Mesenchymal stem cell (in vitro differentiated cells and primary cell): Measurements from ENCODE around the gene CKAP4.
"Not testable (repeated sequence)": the region's sequence is repeated elsewhere in the genome, so short reads cannot be mapped to it uniquely, and the experiment has no call there.

Experiments used
- DNase-seq: peaks from one replicate; pipeline ENCODE4 v3.0.0-alpha.2; 2013
- H2AFZ ChIP-seq: one replicate; pipeline ENCODE4 v1.6.1; 2013; ENCODE audit warnings: low read depth, mild to moderate bottlenecking, control low read depth, inconsistent platforms, low read length, moderate library complexity
- H2AK5ac ChIP-seq: 2 replicates; pipeline ENCODE4 v1.6.1; 2013; ENCODE audit warnings: low read length, moderate library complexity, mild to moderate bottlenecking, inconsistent platforms; ENCODE audit not compliant: severe bottlenecking
- H2BK120ac ChIP-seq: one replicate; pipeline ENCODE4 v1.6.1; 2013; ENCODE audit warnings: low read depth, mild to moderate bottlenecking, inconsistent platforms, low read length, moderate library complexity
- H2BK12ac ChIP-seq, 2 experiments: one replicate each; pipeline ENCODE4 v1.6.1; 2013; ENCODE audit warnings: inconsistent platforms in 2 of 2, low read length in 2 of 2, mild to moderate bottlenecking in 2 of 2, moderate library complexity in 2 of 2, control low read depth in 1 of 2
- H2BK15ac ChIP-seq: one replicate; pipeline ENCODE4 v1.6.1; 2013; ENCODE audit warnings: mild to moderate bottlenecking, low read depth, inconsistent platforms; ENCODE audit not compliant: poor library complexity, severe bottlenecking
- H2BK5ac ChIP-seq: 2 replicates; pipeline ENCODE4 v1.6.1; 2013; ENCODE audit warnings: low read depth, mild to moderate bottlenecking, low read length, control low read depth, inconsistent platforms; ENCODE audit not compliant: poor library complexity, severe bottlenecking
- H3K14ac ChIP-seq, 2 experiments: one replicate each; pipeline ENCODE4 v1.6.1; 2013; ENCODE audit warnings: inconsistent platforms in 2 of 2, low read length in 2 of 2, control low read depth in 1 of 2, mild to moderate bottlenecking in 1 of 2, moderate library complexity in 1 of 2
- H3K18ac ChIP-seq, 2 experiments: one replicate each; pipeline ENCODE4 v1.6.1; 2013; ENCODE audit warnings: inconsistent platforms in 2 of 2, low read length in 2 of 2, control low read depth in 1 of 2, low read depth in 1 of 2, mild to moderate bottlenecking in 1 of 2
- H3K23ac ChIP-seq, 2 experiments: one replicate each; pipeline ENCODE4 v1.6.1; 2013; ENCODE audit warnings: inconsistent platforms in 2 of 2, low read length in 2 of 2, mild to moderate bottlenecking in 2 of 2, moderate library complexity in 2 of 2, control low read depth in 1 of 2
- H3K27ac ChIP-seq: 2 replicates; pipeline ENCODE4 v1.5.1; 2013; ENCODE audit warnings: mild to moderate bottlenecking, moderate library complexity, low read length, control low read depth, inconsistent platforms; ENCODE audit not compliant: poor library complexity, severe bottlenecking
- H3K27me3 ChIP-seq, 2 experiments: 2 replicates each; pipeline versions ENCODE4 v1.6.1 to v1.7.0; 2013; ENCODE audit warnings: low read length in 2 of 2, mild to moderate bottlenecking in 2 of 2, moderate library complexity in 2 of 2, control low read depth in 1 of 2, inconsistent platforms in 1 of 2; ENCODE audit not compliant: control insufficient read depth in 1 of 2, insufficient read depth in 1 of 2
- H3K36me3 ChIP-seq, 2 experiments: 2 replicates each; pipeline versions ENCODE4 v1.6.1 to v1.7.0; 2013; ENCODE audit warnings: low read length in 2 of 2, control low read depth in 1 of 2, inconsistent platforms in 1 of 2, low read depth in 1 of 2, mild to moderate bottlenecking in 1 of 2; ENCODE audit not compliant: insufficient read depth in 2 of 2, control insufficient read depth in 1 of 2
- H3K4ac ChIP-seq, 2 experiments: one replicate each; pipeline ENCODE4 v1.6.1; 2013; ENCODE audit warnings: inconsistent platforms in 2 of 2, low read length in 2 of 2, mild to moderate bottlenecking in 2 of 2, moderate library complexity in 2 of 2, control low read depth in 1 of 2, low read depth in 1 of 2
- H3K4me1 ChIP-seq: 2 replicates; pipeline ENCODE4 v1.6.1; 2013; ENCODE audit warnings: low read depth, low read length, control low read depth; ENCODE audit not compliant: control insufficient read depth, insufficient read depth
- H3K4me2 ChIP-seq: 2 replicates; pipeline ENCODE4 v1.6.1; 2013; ENCODE audit warnings: low read length, mild to moderate bottlenecking, inconsistent platforms; ENCODE audit not compliant: poor library complexity, severe bottlenecking
- H3K4me3 ChIP-seq, 2 experiments: 2 replicates each; pipeline versions ENCODE4 v1.5.1 to v1.7.0; 2013; ENCODE audit warnings: low read length in 2 of 2, mild to moderate bottlenecking in 2 of 2, control low read depth in 1 of 2, low read depth in 1 of 2; ENCODE audit not compliant: insufficient read depth in 1 of 2
- H3K79me1 ChIP-seq: replicated peaks from 2 replicates; pipeline ENCODE4 v1.6.1; 2013; ENCODE audit warnings: mild to moderate bottlenecking, control low read depth, low read length, inconsistent platforms; ENCODE audit not compliant: poor library complexity, severe bottlenecking
- H3K9ac ChIP-seq: 2 replicates; pipeline ENCODE4 v1.7.0; 2013; ENCODE audit warnings: mild to moderate bottlenecking, low read length, moderate library complexity
- H3K9me3 ChIP-seq: 2 replicates; pipeline ENCODE4 v1.7.0; 2013; ENCODE audit warnings: mild to moderate bottlenecking, low read length; ENCODE audit not compliant: control insufficient read depth
- H4K8ac ChIP-seq: one replicate; pipeline ENCODE4 v1.6.1; 2013; ENCODE audit warnings: inconsistent platforms, mild to moderate bottlenecking, low read length, moderate library complexity
- H4K91ac ChIP-seq: one replicate; pipeline ENCODE4 v1.6.1; 2013; ENCODE audit warnings: mild to moderate bottlenecking, low read length, inconsistent platforms
- WGBS: methylation state at CpG from one replicate; pipeline ENCODE4 v1.1.7; 2013; ENCODE audit warnings: mixed read lengths; 5-methylcytosine and 5-hydroxymethylcytosine counted together

CKAP4 gene

GRCh38 chr12:106288101-106288493 is 40.3 kb upstream of the CKAP4 start:
- 93% methylated on average over 1 of the region's 1 CpG for WGBS
- no peak overlapping the region for H3K14ac ChIP-seq

GRCh38 chr12:106287364-106287763 is 39.5 kb upstream of the CKAP4 start:
- Histone ChIP-seq H3K14ac (no peak overlapping the region), H2AFZ (no peak overlapping the region), H3K27ac (no peak overlapping the region), H4K91ac (no peak overlapping the region), H3K4ac (no peak overlapping the region), H3K27me3 (no peaks in the 10 kb centered on the region), H3K9me3 (no peaks in the 10 kb centered on the region), H3K79me1 (no peaks in the 10 kb centered on the region), H3K4me2 (no peak overlapping the region), H4K8ac (no peak overlapping the region), H3K36me3 (no peaks in the 10 kb centered on the region), H2BK5ac (no peak overlapping the region), H3K4me3 (no peak overlapping the region), H2AK5ac (no peak overlapping the region), H3K23ac (no peak overlapping the region), H2BK15ac (no peak overlapping the region), H3K18ac (no peak overlapping the region), H2BK12ac (no peak overlapping the region), H3K9ac (no peak overlapping the region), H2BK120ac (no peak overlapping the region), H3K4me1 (no peaks in the 10 kb centered on the region)
- WGBS, result no CpG with 5 or more reads among the region's 1 CpG
- no peak for DNase-seq

More at GRCh38 chr12:106288101-106288493, 40.3 kb upstream of the CKAP4 start:
- Histone ChIP-seq H3K4me3 (no peak overlapping the region), H2BK120ac (no peak overlapping the region), H4K8ac (no peak overlapping the region), H2BK15ac (no peak overlapping the region), H2BK5ac (no peak overlapping the region), H3K36me3 (no peaks in the 10 kb centered on the region), H3K9me3 (no peaks in the 10 kb centered on the region), H2AFZ (no peak overlapping the region), H2BK12ac (no peak overlapping the region), H3K27me3 (no peaks in the 10 kb centered on the region), H3K79me1 (no peaks in the 10 kb centered on the region), H3K4me1 (no peaks in the 10 kb centered on the region), H3K18ac (no peak overlapping the region), H3K4me2 (no peak overlapping the region), H4K91ac (no peak overlapping the region), H3K23ac (no peak overlapping the region), H2AK5ac (no peak overlapping the region), H3K27ac (no peak overlapping the region), H3K9ac (no peak overlapping the region), H3K4ac (no peak overlapping the region)
- no peak for DNase-seq

GRCh38 chr12:106286576-106287162 is 38.8 kb upstream of the CKAP4 start:
- H3K4me1 ChIP-seq, H4K8ac ChIP-seq, H2AK5ac ChIP-seq, H3K4me3 ChIP-seq, H3K27ac ChIP-seq, H2BK5ac ChIP-seq, H3K27me3 ChIP-seq, H3K4ac ChIP-seq, H4K91ac ChIP-seq, H3K9ac ChIP-seq, H3K4me2 ChIP-seq, H3K14ac ChIP-seq, H2BK12ac ChIP-seq, H3K79me1 ChIP-seq, H3K36me3 ChIP-seq, H3K18ac ChIP-seq, H3K23ac ChIP-seq, DNase-seq, H3K9me3 ChIP-seq, H2BK15ac ChIP-seq, H2AFZ ChIP-seq, H2BK120ac ChIP-seq: not testable (repeated sequence)
- WGBS, result 92% methylated on average over 12 of the region's 14 CpGs

GRCh38 chr12:106285982-106286381 is 38.2 kb upstream of the CKAP4 start:
- Histone ChIP-seq H3K4ac (no peak overlapping the region), H3K4me2 (no peak overlapping the region), H2AK5ac (no peak overlapping the region), H3K18ac (no peak overlapping the region), H2BK120ac (no peak overlapping the region), H2BK12ac (no peak overlapping the region), H3K36me3 (no peaks in the 10 kb centered on the region), H3K14ac (no peak overlapping the region), H3K23ac (no peak overlapping the region), H4K8ac (no peak overlapping the region), H2AFZ (no peak overlapping the region), H3K4me3 (no peak overlapping the region), H3K79me1 (no peaks in the 10 kb centered on the region), H3K9me3 (peaks cover 12% of the 10 kb centered on the region), H2BK5ac (no peak overlapping the region), H3K9ac (no peak overlapping the region), H3K4me1 (no peaks in the 10 kb centered on the region), H2BK15ac (no peak overlapping the region), H3K27ac (no peak overlapping the region), H3K27me3 (no peaks in the 10 kb centered on the region), H4K91ac (no peak overlapping the region)
- 88% methylated on average over 3 of the region's 4 CpGs for WGBS
- DNase-seq, result no peak
